Keratinocyte (primary cell): ENCODE data around the gene SOWAHA.

ENCODE experiments used
- CTCF ChIP-seq, 3 experiments: IDR thresholded peaks in 1 of 3; conservative IDR thresholded peaks in 1 of 3; optimal IDR thresholded peaks in 1 of 3; 2 replicates in 2 of 3; 3 replicates in 1 of 3; pipeline versions ENCODE3 to v1.5.1; 2011; ENCODE audit warnings: low read length in 3 of 3, mild to moderate bottlenecking in 3 of 3, moderate library complexity in 2 of 3, control low read depth in 1 of 3, inconsistent platforms in 1 of 3; ENCODE audit not compliant: insufficient read depth in 2 of 3; ENCODE audit errors: extremely low read depth in 1 of 3
- EZH2 ChIP-seq: IDR thresholded peaks from one replicate; pipeline ENCODE4 v1.6.1; 2012; ENCODE audit warnings: inconsistent platforms, mild to moderate bottlenecking, low read length, moderate library complexity

GRCh38 chr5:132810605-132811004, 2.5 kb upstream of the SOWAHA start:
- TF ChIP-seq CTCF (optimal IDR thresholded peaks at IDR 0.05 in 1 of 3, IDR thresholded peaks at IDR 0.05 in 1 of 3, conservative IDR thresholded peaks at IDR 0.05 in 1 of 3; ENCODE audit: extremely low read depth in 1 of 3, insufficient read depth in 2 of 3, low read length in 3 of 3) (no peak), EZH2 (no peak)
